C4-2B (cell line): ENCODE data around the gene TMX4.

Experiments used
- CTCF ChIP-seq: fragments of 450-650 bp; conservative IDR thresholded peaks from 2 replicates; pipeline ENCODE4 v1.5.1; 2017; ENCODE audit warnings: mild to moderate bottlenecking
- ZFX ChIP-seq: fragments of 450-650 bp; IDR thresholded peaks from 2 replicates; pipeline ENCODE4 v1.6.1; 2017

DNA sequence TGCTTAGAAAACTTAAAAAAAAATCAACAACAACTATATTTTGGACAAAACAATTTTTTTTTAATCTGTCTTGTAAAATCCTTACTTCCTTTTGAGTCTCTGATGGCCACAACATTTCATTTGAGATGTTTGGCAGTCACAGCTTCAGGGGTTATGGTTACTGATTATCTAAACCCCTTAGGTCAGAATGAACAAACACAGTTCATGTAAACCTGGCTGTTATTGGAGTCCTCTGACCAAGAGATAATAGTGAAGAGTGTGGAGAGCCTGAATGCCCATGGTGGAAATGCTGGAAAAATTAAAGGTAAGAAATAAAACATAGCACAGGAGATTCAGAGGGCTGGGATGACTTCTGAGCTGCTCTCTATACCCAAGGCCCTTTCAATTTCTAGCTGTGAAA lies 38.2 kb downstream of the TMX4 start:
- no peak for TF ChIP-seq CTCF
- no peak for TF ChIP-seq ZFX
